Erythroblast (primary cell): ENCODE measurements around the gene CDSN.
A peak's percentile ranks its signal among the peaks of the same experiment; 100 is the strongest.

ENCODE experiments used
- DNase-seq, 2 experiments: peaks; one replicate each; lab custom pipeline; 2025; lab: John Stamatoyannopoulos, UW
- GATA1 ChIP-seq: IDR thresholded peaks from 2 replicates; pipeline ENCODE4 v1.6.1; 2011; ENCODE audit warnings: low read depth, mild to moderate bottlenecking, control low read depth, low read length, moderate library complexity
- POLR2A ChIP-seq: IDR thresholded peaks from 2 replicates; pipeline ENCODE4 v1.6.1; 2011; ENCODE audit warnings: mild to moderate bottlenecking, low read length

Gene CDSN

GRCh38 chr6:31135710-31136109 lies 15.5 kb upstream of the CDSN start:
- TF ChIP-seq GATA1 (no peak), POLR2A (no peak)
- DNase-seq: no peak

- TF ChIP-seq POLR2A (no peak), GATA1 (no peak)
- no peak for DNase-seq
Observed at GRCh38 chr6:31132806-31133205, 12.6 kb upstream of the CDSN start.

- no peak for DNase-seq
- no peak for TF ChIP-seq GATA1
- no peak for TF ChIP-seq POLR2A
Observed at GRCh38 chr6:31131595-31131994, 11.3 kb upstream of the CDSN start.

- no peak for TF ChIP-seq GATA1
- no peak for TF ChIP-seq POLR2A
- DNase-seq: no peak
Observed at GRCh38 chr6:31130751-31131150, 10.5 kb upstream of the CDSN start.

GRCh38 chr6:31129130-31129529 lies 8.9 kb upstream of the CDSN start:
- TF ChIP-seq POLR2A (no peak), GATA1 (no peak)
- no peak for DNase-seq

- peak; percentile 35 to 69 for DNase-seq
- TF ChIP-seq GATA1: no peak
Observed at GRCh38 chr6:31128093-31128676, 7.9 kb upstream of the CDSN start.

GRCh38 chr6:31126396-31127175 lies 6.3 kb upstream of the CDSN start:
- no peak for TF ChIP-seq GATA1
- no peak for TF ChIP-seq POLR2A
- DNase-seq: no peak

GRCh38 chr6:31125586-31126363 lies 5.5 kb upstream of the CDSN start:
- TF ChIP-seq GATA1 (no peak), POLR2A (no peak)
- DNase-seq: no peak

- no peak for TF ChIP-seq POLR2A
- TF ChIP-seq GATA1: no peak
- no peak for DNase-seq
Observed at GRCh38 chr6:31125162-31125561, 4.9 kb upstream of the CDSN start.

GRCh38 chr6:31122791-31123706 lies 2.8 kb upstream of the CDSN start:
- no peak for DNase-seq
- TF ChIP-seq GATA1 (no peak), POLR2A (no peak)

GRCh38 chr6:31121131-31121790 lies 1.0 kb upstream of the CDSN start:
- TF ChIP-seq GATA1 (no peak), POLR2A (no peak)
- DNase-seq: no peak

GRCh38 chr6:31118178-31118577 lies 2.1 kb downstream of the CDSN start:
- no peak for TF ChIP-seq POLR2A
- no peak for TF ChIP-seq GATA1

More at GRCh38 chr6:31118178-31118577, 2.1 kb downstream of the CDSN start:
- DNase-seq: no peak
